Measurements from ENCODE around the gene SCN2B. TPM values are rescaled to one million over a fixed set of nuclear protein-coding genes. Genes with fewer than 3 reads are reported as not detected.
"Not testable (repeated sequence)": the region's sequence is repeated elsewhere in the genome, so short reads cannot be mapped to it uniquely, and the experiment has no call there.

Gene SCN2B
- total RNA-seq, 2 experiments from 2014 or later: not detected

DNA sequence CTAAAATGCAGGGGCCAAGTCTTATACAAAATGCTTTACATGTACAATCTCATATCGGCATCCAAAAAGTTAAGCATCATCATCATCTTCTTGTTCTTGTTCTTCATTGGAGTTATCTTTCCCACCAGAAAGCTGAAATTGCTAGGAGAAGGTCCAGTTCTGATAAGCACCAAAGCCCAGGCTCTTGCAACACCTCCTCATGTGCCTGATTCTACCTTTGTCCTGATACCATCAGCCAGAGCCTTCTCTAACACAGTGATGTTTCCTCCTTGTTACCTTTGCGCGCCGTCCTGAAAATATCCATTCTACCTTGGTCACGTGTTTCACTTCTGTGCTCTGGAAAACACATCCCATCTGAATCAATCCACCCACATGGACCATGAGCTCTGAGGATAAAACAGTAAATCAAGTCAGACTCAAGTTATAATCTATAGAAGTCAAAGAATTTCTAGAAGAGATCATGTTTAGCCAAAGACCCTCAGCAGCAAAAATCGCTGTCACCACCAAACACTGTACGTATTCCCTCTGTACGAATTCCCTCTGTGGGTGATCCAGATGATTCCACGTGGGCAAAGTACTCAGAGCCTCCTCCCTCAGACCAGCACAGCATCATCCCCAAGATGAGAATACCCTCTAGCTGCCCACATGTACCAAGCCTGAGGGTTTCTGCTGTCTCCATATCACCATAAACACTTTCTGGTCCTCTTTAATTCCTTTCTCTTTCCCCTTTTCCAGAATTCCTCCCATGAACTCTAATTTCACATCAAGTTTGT is 29.4 kb upstream of the SCN2B start:
- CTCF ChIA-PET: interaction anchor here (0.9 kb wide), 1 partner anchor 20 kb away, joined by 3 read pairs; no protein-coding TSS in a partner anchor
- H3K36me3 Mint-ChIP-seq (ENCODE audit: low read depth): peaks cover 54% of the 10 kb centered on the region
- no peak overlapping the region for H3K4me3 Mint-ChIP-seq
- peaks cover 44% of the 10 kb centered on the region for H3K4me1 Mint-ChIP-seq
- H3K9me3 Mint-ChIP-seq: peaks cover 2% of the 10 kb centered on the region
- POLR2A ChIA-PET: interaction anchor here (2.0 to 5.7 kb wide), 2 partner anchors 14 to 34 kb away, joined by 11 to 249 read pairs; partner anchors contain the start of gene JAML
- no peaks in the 10 kb centered on the region for H3K27me3 Mint-ChIP-seq
- no peak for DNase-seq
- H3K27ac Mint-ChIP-seq: peak overlapping the region; percentile 85

DNA sequence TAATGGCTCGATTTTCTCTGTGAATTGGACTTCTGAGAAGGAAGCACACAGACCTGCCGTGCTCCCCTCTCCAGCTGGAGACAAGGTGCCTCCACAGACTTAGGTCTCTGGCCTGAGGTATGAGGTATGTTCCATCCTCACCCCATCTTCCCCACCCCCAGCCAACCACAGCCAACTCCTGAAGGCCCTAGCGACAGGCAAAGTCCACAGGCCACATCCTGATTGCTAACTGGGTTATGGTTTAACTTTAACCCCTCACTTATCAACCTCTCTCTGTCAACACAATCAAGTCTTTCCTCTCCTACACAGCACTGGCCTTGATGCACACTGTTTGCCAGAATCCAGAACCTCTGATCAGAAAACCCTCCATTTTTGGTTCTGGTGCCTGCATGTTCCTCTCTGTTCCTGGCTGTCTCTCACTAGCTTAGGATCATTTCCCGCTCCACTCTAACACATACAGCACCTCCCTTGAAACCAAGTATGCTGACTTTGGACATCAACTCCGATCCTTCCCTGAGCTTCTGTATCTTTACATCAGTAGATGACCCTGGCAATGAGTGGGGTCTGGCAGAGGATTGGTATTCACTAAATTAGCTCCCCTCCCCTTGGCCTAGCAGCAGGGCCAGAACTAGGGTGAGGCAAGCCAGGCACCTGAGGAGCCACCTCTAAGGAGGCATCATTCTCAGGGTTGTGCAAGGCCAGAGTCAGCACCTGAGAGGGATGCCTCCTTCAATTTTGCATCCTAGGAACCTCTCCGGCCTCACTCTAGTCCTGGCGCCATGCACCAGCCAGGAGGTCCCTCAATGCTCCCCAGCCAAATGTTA is 26.4 kb upstream of the SCN2B start:
- CTCF ChIA-PET: interaction anchor here (0.8 to 2.0 kb wide), 22 partner anchors 8 to 140 kb away, joined by 3 to 13 read pairs (median 5); partner anchors contain the start of genes CD3D, CD3E and JAML
- H3K27me3 Mint-ChIP-seq: no peaks in the 10 kb centered on the region
- peak; percentile 90 for DNase-seq
- no peak overlapping the region for H3K4me3 Mint-ChIP-seq
- H3K4me1 Mint-ChIP-seq: peaks cover 40% of the 10 kb centered on the region
- H3K36me3 Mint-ChIP-seq (ENCODE audit: low read depth): peaks cover 42% of the 10 kb centered on the region
- peaks cover 2% of the 10 kb centered on the region for H3K9me3 Mint-ChIP-seq
- POLR2A ChIA-PET: interaction anchor here (0.6 to 5.7 kb wide), 21 partner anchors 8 to 646 kb away, joined by 3 to 249 read pairs (median 6); partner anchors contain the start of genes CD3D, CD3E, CD3G and IL10RA
- no peak overlapping the region for H3K27ac Mint-ChIP-seq

DNA sequence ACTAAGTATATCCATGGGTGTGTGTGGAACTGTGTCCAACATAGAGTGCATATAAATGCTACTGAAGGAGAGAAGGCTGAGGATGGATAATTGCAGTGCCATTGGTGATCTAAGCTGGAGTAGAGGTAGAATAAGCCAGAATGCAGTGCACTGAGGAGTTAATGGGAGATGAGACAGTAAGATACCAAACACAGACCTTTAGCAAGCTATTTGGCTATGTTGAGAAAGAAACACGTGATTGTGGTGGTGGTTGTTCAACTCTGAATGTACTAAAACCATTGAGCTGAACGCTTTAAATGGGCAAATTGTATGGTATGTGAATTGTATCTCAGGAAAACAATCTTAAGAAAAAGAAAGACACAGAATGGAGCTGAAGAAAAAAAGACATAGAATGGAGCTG is 25.5 kb upstream of the SCN2B start:
- peaks cover 34% of the 10 kb centered on the region for H3K4me1 Mint-ChIP-seq
- H3K27me3 Mint-ChIP-seq: no peaks in the 10 kb centered on the region

DNA sequence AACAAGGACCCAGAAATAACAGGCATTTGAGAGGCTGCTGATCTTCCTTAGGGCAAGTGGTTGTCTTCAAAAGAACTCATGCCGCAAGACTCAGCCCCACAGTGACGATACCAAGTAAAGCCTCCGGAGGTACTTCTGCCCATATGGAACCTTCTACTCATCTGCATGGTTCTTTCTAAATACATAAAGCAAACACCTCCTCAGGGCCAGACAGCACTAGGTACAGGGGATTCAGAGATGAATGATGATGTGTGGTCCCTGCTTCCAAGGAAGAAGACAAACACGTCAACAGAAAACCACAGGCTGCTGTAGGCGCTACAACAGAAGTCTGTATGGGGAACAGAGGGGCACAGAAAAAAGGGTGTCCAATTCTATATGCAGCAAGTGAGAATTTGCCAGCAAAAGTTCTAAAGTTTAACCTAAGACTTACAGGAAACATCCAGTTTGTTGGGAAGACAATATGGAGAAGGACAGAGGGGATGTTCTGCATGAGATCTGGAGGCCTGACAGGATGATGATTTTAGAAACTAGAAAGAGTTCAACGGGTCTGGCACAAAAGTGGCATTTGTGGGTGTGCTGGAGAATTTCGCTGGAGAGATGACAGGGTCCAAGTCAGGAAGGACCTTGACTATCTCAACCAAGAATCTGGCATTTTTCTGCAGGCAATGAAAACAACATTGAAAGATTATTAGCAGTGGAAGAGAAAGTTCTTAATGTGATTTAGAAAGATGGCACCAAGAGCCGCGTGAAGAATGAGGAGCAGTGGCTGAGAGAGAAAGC is 24.7 kb upstream of the SCN2B start:
- H3K4me1 Mint-ChIP-seq: peaks cover 26% of the 10 kb centered on the region
- ChIA-PET POLR2A (interaction anchor here (0.6 to 5.7 kb wide), 11 partner anchors 10 to 144 kb away, joined by 3 to 249 read pairs (median 14); partner anchors contain the start of genes CD3G, JAML, MPZL2 and MPZL3), CTCF (interaction anchor here (1.3 to 3.8 kb wide), 8 partner anchors 10 to 141 kb away, joined by 3 to 43 read pairs (median 9); partner anchors contain the start of gene CD3D)
- H3K4me3 Mint-ChIP-seq: no peak overlapping the region
- peaks cover 38% of the 10 kb centered on the region for H3K36me3 Mint-ChIP-seq (ENCODE audit: low read depth)
- no peak overlapping the region for H3K27ac Mint-ChIP-seq
- DNase-seq: peak; percentile 59
- no peaks in the 10 kb centered on the region for H3K9me3 Mint-ChIP-seq
- no peaks in the 10 kb centered on the region for H3K27me3 Mint-ChIP-seq

More for the DNA sequence above, 25.5 kb upstream of the SCN2B start:
- POLR2A ChIA-PET: interaction anchor here (0.6 to 5.7 kb wide), 21 partner anchors 9 to 387 kb away, joined by 3 to 249 read pairs (median 6); partner anchors contain the start of genes CD3D, CD3E, CD3G and IL10RA
- Mint-ChIP-seq H3K27ac (no peak overlapping the region), H3K9me3 (peaks cover 2% of the 10 kb centered on the region), H3K4me3 (no peak overlapping the region), H3K36me3 (ENCODE audit: low read depth) (peaks cover 41% of the 10 kb centered on the region)
- DNase-seq: no peak
- CTCF ChIA-PET: interaction anchor here (0.7 to 2.0 kb wide), 21 partner anchors 9 to 141 kb away, joined by 3 to 13 read pairs (median 5); partner anchors contain the start of genes CD3D, CD3E and JAML

DNA sequence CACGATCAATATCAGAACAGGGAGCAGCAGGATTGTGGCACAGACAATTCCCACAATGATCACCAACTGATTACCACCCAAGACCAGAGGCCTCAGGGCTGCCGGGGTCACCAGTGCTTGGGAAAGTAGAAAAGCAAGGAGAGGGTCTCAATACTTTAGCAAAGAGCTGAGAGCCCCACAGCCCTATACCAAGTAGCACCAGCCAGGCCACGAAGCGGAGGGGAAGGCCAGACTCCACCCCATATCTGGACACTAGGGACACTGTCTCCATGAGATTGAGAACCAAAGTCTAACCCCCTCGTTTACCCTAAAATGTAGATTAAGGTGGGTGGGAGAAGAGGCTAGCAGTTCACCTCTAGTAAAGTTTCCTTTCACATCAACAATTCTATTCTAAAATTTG is 24.1 kb upstream of the SCN2B start:
- Mint-ChIP-seq H3K27ac (no peak overlapping the region), H3K36me3 (ENCODE audit: low read depth) (peaks cover 34% of the 10 kb centered on the region), H3K4me3 (no peak overlapping the region), H3K27me3 (no peaks in the 10 kb centered on the region), H3K4me1 (peaks cover 20% of the 10 kb centered on the region), H3K9me3 (no peaks in the 10 kb centered on the region)
- DNase-seq: no peak
- ChIA-PET CTCF (interaction anchor here (2.8 to 3.8 kb wide), 5 partner anchors 15 to 104 kb away, joined by 28 to 47 read pairs (median 43); partner anchors contain the start of gene CD3E), POLR2A (interaction anchor here (1.6 to 2.7 kb wide), 3 partner anchors 16 to 105 kb away, joined by 3 to 14 read pairs (median 7); partner anchors contain the start of gene JAML)

DNA sequence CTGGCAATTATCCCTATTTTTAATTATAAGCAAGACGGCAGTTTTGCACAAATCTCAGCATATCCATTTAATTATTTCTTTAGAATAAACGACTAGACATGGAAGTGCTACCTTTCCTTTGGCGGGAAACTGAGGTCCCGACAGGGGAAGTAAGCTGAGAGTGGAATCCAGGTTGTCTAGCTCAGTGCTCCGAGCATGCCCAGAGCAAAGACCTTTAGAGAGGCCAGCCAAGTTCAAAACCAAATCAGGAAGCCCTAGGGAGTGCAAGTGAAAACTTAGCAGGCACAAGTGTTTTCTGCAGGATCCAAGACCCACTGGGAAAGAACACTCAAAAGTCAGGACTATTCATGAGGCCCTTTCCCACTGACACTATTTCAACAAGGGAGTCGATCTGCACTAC is 22.7 kb upstream of the SCN2B start:
- H3K4me3 Mint-ChIP-seq: no peak overlapping the region
- peaks cover 15% of the 10 kb centered on the region for H3K4me1 Mint-ChIP-seq
- H3K27ac Mint-ChIP-seq: peak overlapping the region; percentile 63
- H3K9me3 Mint-ChIP-seq: no peaks in the 10 kb centered on the region
- ChIA-PET CTCF (interaction anchor here (0.6 to 3.8 kb wide), 71 partner anchors 9 to 373 kb away, joined by 3 to 62 read pairs (median 7); partner anchors contain the start of genes ARCN1, ATP5MG, CD3D and CD3E), POLR2A (interaction anchor here (0.8 to 2.7 kb wide), 11 partner anchors 17 to 144 kb away, joined by 3 to 14 read pairs (median 4); partner anchors contain the start of genes CD3D, JAML and MPZL3)
- H3K27me3 Mint-ChIP-seq: no peaks in the 10 kb centered on the region
- H3K36me3 Mint-ChIP-seq (ENCODE audit: low read depth): peaks cover 40% of the 10 kb centered on the region
- no peak for DNase-seq

DNA sequence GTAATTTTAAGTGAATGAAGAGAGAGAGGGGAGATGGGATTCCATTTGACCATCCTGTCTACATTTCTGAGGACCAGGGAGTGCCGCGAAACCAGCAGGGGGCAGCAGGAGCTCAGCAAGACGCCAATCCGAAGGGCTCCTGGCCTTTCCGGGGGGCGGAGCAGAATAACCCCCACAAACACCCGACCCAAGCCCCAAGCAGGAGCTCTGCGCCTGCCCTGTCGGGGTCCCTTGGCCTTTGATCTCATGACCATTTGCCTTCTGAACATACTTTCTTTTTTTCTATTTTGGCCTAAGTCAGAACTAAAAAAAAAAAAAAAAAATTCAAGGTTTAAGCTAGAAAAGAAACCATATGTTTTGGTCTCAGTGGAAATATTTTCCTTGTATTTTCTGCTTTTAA is 21.9 kb upstream of the SCN2B start:
- H3K36me3 Mint-ChIP-seq (ENCODE audit: low read depth): peaks cover 47% of the 10 kb centered on the region
- POLR2A ChIA-PET: interaction anchor here (0.8 to 2.7 kb wide), 9 partner anchors 18 to 144 kb away, joined by 3 to 14 read pairs (median 7); partner anchors contain the start of genes CD3D and JAML
- H3K4me1 Mint-ChIP-seq: peaks cover 15% of the 10 kb centered on the region

DNA sequence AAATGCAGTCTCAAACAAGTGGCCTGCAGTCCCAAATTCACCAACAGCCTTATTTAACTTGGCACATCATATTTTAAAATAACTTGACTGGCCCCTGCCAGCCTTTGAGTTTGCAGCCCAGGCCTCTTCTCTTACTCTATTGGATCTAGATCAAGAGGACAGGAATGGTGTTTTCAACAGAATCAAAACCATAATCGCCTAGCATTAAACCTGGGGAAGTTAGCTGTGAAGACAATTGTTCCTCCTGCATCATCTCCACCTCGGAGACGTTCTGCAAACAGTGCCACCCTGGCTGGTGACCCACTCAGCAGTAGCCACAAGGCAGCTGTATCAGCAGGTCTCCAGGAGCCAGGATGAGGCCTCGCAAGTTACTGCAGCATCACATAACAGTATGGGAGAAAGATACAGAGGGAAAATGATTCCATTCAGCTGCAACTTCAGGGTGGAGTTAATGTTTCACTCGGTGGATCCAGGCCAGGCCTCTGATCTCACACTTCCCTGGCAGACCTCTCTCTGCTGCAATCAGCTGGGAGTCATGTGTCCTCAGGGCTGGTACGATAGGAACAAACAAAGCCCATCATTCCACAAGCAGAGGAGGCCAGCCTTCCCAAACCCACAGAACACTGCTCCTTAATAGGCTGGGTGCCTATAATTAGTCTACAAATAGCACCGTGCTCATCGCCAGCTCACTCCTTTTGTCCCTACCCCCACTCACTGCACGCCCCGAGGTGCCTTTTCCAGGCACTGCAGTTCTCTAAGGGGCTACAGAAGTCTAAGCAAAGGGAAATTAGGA is 18.6 kb upstream of the SCN2B start:
- peaks cover 15% of the 10 kb centered on the region for H3K4me1 Mint-ChIP-seq
- no peak overlapping the region for H3K27ac Mint-ChIP-seq
- no peak for DNase-seq
- POLR2A ChIA-PET: no interaction called here
- no peak overlapping the region for H3K4me3 Mint-ChIP-seq
- H3K27me3 Mint-ChIP-seq: peaks cover 3% of the 10 kb centered on the region
- H3K9me3 Mint-ChIP-seq: peaks cover 7% of the 10 kb centered on the region
- H3K36me3 Mint-ChIP-seq (ENCODE audit: low read depth): peaks cover 68% of the 10 kb centered on the region
- CTCF ChIA-PET: interaction anchor here (0.6 to 1.2 kb wide), 2 partner anchors 100 to 238 kb away, joined by 3 to 6 read pairs; no protein-coding TSS in a partner anchor

More for the DNA sequence above, 21.9 kb upstream of the SCN2B start:
- Mint-ChIP-seq H3K27me3 (no peaks in the 10 kb centered on the region), H3K9me3 (no peaks in the 10 kb centered on the region), H3K27ac (peak overlapping the region; percentile 63), H3K4me3 (no peak overlapping the region)
- CTCF ChIA-PET: interaction anchor here (0.6 to 3.8 kb wide), 78 partner anchors 10 to 374 kb away, joined by 3 to 62 read pairs (median 6); partner anchors contain the start of genes ARCN1, ATP5MG, CD3D and CD3E
- peak; percentile 85 for DNase-seq

DNA sequence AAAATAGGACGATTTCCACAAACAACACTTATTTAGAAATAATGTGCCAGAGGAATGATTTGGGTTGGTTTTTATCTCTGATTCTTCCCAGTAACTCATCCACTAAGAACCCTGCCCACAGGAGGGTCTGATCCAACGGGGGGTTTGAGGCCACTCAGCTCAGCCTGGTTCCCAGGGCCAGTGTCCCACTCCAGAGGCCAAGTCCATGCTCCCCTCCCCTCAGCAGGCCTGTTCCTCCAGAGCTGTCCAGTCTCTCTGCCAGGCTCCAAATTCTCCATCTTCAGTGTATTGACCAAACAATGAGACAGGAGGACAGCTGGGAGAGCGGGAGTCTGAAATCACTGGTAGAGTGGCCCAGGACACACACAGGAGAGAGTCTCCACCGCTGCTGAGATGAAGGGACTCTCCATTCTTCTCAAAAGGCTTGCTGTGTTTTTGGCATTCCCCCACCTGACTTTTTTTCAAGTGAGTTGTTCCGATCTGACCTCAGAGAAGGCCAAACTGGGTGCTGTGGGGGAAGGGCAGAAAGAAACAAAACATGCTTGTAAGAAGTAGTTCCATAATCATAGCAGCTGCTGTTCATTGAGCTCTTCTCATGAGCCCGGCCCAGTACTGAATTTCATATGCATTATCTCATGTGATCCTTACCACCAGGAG is 17.6 kb upstream of the SCN2B start:
- Mint-ChIP-seq H3K4me1 (peaks cover 11% of the 10 kb centered on the region), H3K27ac (no peak overlapping the region), H3K36me3 (ENCODE audit: low read depth) (peaks cover 64% of the 10 kb centered on the region), H3K9me3 (peaks cover 7% of the 10 kb centered on the region), H3K27me3 (peaks cover 13% of the 10 kb centered on the region), H3K4me3 (no peak overlapping the region)
- CTCF ChIA-PET: interaction anchor here (1.2 kb wide), 1 partner anchor 101 kb away, joined by 6 read pairs; no protein-coding TSS in a partner anchor
- DNase-seq: no peak
- POLR2A ChIA-PET: no interaction called here

DNA sequence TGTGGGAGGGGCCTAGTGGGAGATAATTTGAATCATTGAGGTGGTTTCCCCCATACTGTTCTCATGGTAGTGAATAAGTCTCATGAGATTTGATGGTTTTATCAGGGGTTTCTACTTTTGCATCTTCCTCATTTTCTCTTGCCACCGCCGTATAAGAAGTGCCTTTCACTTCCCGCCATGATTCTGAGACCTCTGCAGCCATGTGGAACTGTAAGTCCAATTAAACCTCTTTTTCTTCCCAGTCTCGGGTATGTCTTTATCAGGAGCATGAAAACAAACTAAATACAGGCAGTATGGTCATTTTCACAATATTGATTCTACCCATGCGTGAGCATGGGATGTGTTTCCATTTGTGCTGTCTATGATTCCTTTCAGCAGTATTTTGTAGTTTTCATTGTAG is 16.4 kb upstream of the SCN2B start:
- CTCF ChIA-PET, H3K4me1 Mint-ChIP-seq, POLR2A ChIA-PET, H3K27ac Mint-ChIP-seq, H3K4me3 Mint-ChIP-seq, DNase-seq, H3K9me3 Mint-ChIP-seq: not testable (repeated sequence)
- Mint-ChIP-seq H3K27me3 (peaks cover 18% of the 10 kb centered on the region), H3K36me3 (ENCODE audit: low read depth) (peaks cover 57% of the 10 kb centered on the region)
